Pancreas (tissue), 10 donors: ENCODE results near the gene GSN. TPM values are rescaled to one million over a fixed set of nuclear protein-coding genes. Genes with fewer than 3 reads are reported as not detected.

ENCODE experiments used
- ATAC-seq, 4 donors: fragments of 200-7000 bp; cut with Tn5 transposase; one replicate each; pipeline versions ENCODE4 v1.8.0 to v1.9.1; 2020; ENCODE audit warnings: mild to moderate bottlenecking in 4 of 4, moderate library complexity in 4 of 4
- DNase-seq, 6 donors: peaks; one replicate each; pipeline ENCODE4 v3.0.0-alpha.2; 2020
- FAIRE-seq: peaks from 2 replicates; lab custom pipeline; 2012; peaks lifted over from hg19 to GRCh38; lab: Jason Lieb, UNC
- H3K27ac ChIP-seq, 4 donors: fragments of 200-600 bp; sonication (generic); 1 replicate in 3 of 4; 2 replicates in 1 of 4; pipeline versions ENCODE4 v1.5.0 to v1.8.0; 2020
- H3K27me3 ChIP-seq, 4 donors: fragments of 200-600 bp; one replicate each; pipeline ENCODE4 v1.8.0; 2021
- H3K36me3 ChIP-seq, 3 donors: fragments of 200-600 bp; sonication (generic) in 1 of 3; one replicate each; pipeline versions ENCODE4 v1.5.0 to v1.8.0; 2020 to 2021
- H3K4me1 ChIP-seq, 3 donors: fragments of 200-600 bp; one replicate each; pipeline ENCODE4 v1.8.0; 2021
- H3K4me3 ChIP-seq, 4 donors: fragments of 200-600 bp; sonication (generic) in 2 of 4; one replicate each; pipeline versions ENCODE4 v1.5.0 to v1.8.0; 2020 to 2021
- H3K9me3 ChIP-seq, 4 donors: fragments of 200-600 bp; one replicate each; pipeline ENCODE4 v1.8.0; 2021
- CTCF ChIP-seq, 4 donors: fragments of 200-600 bp; sonication (generic) in 3 of 4; IDR thresholded peaks; one replicate each; pipeline versions ENCODE4 v1.5.0 to v1.8.0; 2021; ENCODE audit warnings: antibody characterized with exemption in 4 of 4
- WGBS, 2 donors: extraction: QIAGEN DNeasy Blood & Tissue Kit; methylation state at CpG; one replicate each; pipeline ENCODE4 v1.1.7; 2013; 5-methylcytosine and 5-hydroxymethylcytosine counted together
- intact Hi-C, 3 donors: fragments of 100-400 bp; cut with DNase I; formaldehyde crosslinking; loops; one replicate each; pipeline versions ENCODE4 v1.11.1 to v1.14.2; 2022
- polyA plus RNA-seq, 2 donors: library from polyadenylated mRNA; stranded (reverse); fragments of 200-250 nt; gene quantifications; one replicate each; pipeline ENCODE4 v1.2.3, GENCODE V29; 2013
- total RNA-seq, 6 donors: library from RNA; stranded (reverse); fragmentation: NEBNext Ultra II Directional in 4 of 6; extraction: Animal tissue kit (Norgen Biotek cat#: 25700) in 4 of 6; gene quantifications; one replicate each; pipeline versions ENCODE4 v1.2.1 to v1.2.4, GENCODE V29; 2021 to 2023
- donor health status: healthy with polysubstance abuse.
- donor health status: DM: no; HTN: no; CAD: no; lungs with moderate emphysema.
- donor health status: DM: no; HTN: no; CAD: no.
- donor health status: control.
- donor health status: control.
- donor health status: Bipolar disorder and iron deficiency.
- donor health status: DM: yes; HTN: yes; CAD: no.
- donor health status: DM: no; HTN: no; CAD: no.
- donor health status: DM: no; HTN: no; CAD: no.
- donor health status: DM: yes; HTN: yes; CAD: no.

GSN gene
- total RNA-seq (100 to 1,000 TPM in 3 of 6 donors, 10 to 100 TPM in 3; 44.0 to 190 (median 97.8) TPM), polyA plus RNA-seq (100 to 1,000 TPM; 154 to 193 TPM)

DNA sequence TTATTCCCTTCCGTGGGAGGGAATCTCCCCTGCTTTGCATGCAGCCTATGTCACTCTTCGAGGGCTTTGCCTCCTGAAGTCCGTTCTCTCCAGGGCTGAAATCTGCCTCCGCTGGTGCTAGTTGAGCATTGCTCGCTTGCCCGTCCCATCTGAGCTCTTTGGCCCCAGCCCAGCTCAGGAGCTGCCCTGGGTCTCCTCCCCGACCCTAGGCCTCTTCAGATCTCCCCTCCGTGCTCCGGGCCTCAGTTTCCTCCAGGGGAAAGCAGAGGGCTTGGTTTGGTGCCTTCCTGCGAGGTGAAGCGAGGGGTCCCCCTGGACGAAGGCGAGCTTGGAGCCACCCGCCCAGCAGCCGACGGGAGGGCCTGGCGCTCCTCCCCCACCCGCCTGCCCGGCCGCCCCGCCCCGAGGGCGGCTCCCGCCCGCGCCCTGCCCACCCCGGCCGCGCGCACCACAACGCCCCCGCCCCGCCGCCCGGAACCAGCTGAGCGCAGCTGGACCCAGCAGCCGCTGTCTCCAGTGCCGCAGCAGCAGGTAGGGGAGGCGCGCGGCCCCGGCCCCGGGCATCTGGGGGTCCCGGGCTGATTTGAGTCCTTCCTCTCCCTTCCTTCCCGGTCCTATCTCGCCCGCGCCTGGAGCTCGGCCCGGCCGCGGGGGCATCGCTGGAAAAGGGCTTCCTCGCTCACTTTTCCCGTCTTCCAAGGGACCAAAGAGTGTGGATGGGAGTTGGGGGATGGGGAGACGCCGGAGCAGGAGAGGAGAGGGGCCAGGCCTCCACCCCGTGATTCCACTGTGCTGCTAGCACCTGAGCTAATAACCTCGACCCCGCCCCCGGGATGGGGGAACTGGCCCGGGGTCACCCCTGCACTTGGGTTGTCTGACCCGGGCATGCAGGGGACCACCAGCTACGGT, at the start of gene GSN:
GSN (plus strand) TSS at position 474 of the 909 bp plus-strand sequence. CDS start 33,810 bp downstream, outside the sequence.
- Histone ChIP-seq H3K27me3 (no peaks in the 10 kb centered on the region), H3K36me3 (no peaks in the 10 kb centered on the region), H3K9me3 (no peaks in the 10 kb centered on the region), H3K27ac (peak within 1 kb of the TSS in 3 of 4 donors; percentile 22 to 80 (median 72)), H3K4me3 (peak within 1 kb of the TSS; percentile 47 to 94 (median 61)), H3K4me1 (peaks cover 0 to 7% (median 0%) of the 10 kb centered on the region in 3 donors)
- DNase-seq (peak; percentile 76 to 96 (median 86)), ATAC-seq (peak; percentile 91 to 97 (median 96)), FAIRE-seq (no peak)
- intact Hi-C loops: no loop called here
- 1% methylated on average over 52 to 64 of the region's 64 CpGs for WGBS, 2 donors
- no peak for TF ChIP-seq CTCF (IDR thresholded peaks at IDR 0.05)

DNA sequence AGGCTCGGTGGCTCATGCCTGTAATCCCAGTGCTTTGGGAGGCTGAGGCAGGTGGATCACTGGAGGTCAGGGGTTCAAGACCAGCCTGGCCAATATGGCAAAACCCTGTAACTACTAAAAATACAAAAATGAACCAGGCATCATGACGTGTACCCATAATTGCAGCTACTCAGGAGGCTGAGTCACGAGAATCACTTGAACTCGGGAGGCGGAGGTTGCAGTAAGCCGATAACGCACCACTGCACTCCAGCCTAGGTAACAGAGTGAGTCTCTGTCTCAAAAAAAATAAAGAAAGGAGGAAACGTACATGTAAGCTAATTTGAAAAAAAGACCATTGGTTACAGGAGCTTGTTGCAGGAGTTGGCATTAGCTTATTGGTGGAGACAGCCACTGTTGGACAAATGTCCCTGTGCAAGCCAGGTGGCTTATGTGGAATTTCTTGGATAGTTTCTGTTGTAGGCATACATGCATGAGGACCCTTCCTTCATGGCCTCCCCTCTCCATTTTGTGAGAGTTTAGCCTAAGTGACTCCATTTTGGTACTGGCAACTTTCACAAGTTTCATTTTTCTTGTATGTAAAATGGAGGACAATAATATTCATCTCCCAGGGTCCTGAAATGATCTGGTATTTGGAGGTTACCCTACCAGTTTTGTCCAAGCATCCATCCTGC, 49.5 kb upstream of the GSN start:
- no peaks in the 10 kb centered on the region for H3K4me1 ChIP-seq
- H3K27ac ChIP-seq: no peak overlapping the region
- H3K4me3 ChIP-seq: no peak overlapping the region
- H3K27me3 ChIP-seq: no peaks in the 10 kb centered on the region
- no peak for FAIRE-seq
- TF ChIP-seq CTCF (IDR thresholded peaks at IDR 0.05): no peak
- no peaks in the 10 kb centered on the region for H3K36me3 ChIP-seq
- no peaks in the 10 kb centered on the region for H3K9me3 ChIP-seq
- DNase-seq: no peak
- WGBS, 2 donors: 90 to 94% methylated on average over 8 of the region's 8 CpGs
- ATAC-seq: no peak
- intact Hi-C loops: loop anchor here in 2 of 3 donors (10.0 kb wide), 1 partner anchor 176 kb away; no protein-coding TSS in a partner anchor

GRCh38 chr9:121219530-121219929, 48.4 kb upstream of the GSN start:
- Histone ChIP-seq H3K9me3 (no peaks in the 10 kb centered on the region), H3K27ac (no peak overlapping the region), H3K4me1 (no peaks in the 10 kb centered on the region), H3K4me3 (no peak overlapping the region), H3K27me3 (no peaks in the 10 kb centered on the region), H3K36me3 (no peaks in the 10 kb centered on the region)
- no peak for DNase-seq
- intact Hi-C loops: loop anchor here in 2 of 3 donors (10.0 kb wide), 1 partner anchor 175 kb away; no protein-coding TSS in a partner anchor
- TF ChIP-seq CTCF (IDR thresholded peaks at IDR 0.05): no peak
- WGBS, 2 donors: 90 to 92% methylated on average over 3 of the region's 3 CpGs
- no peak for FAIRE-seq
- no peak for ATAC-seq

- TF ChIP-seq CTCF (IDR thresholded peaks at IDR 0.05): no peak
- 85% methylated on average over 13 of the region's 13 CpGs for WGBS, 2 donors
- ATAC-seq (peak in 1 of 4 donors; percentile 25), DNase-seq (no peak), FAIRE-seq (no peak)
- no peak overlapping the region for H3K27ac ChIP-seq
- H3K4me1 ChIP-seq: no peaks in the 10 kb centered on the region
- no peaks in the 10 kb centered on the region for H3K9me3 ChIP-seq
- no peaks in the 10 kb centered on the region for H3K27me3 ChIP-seq
- no peaks in the 10 kb centered on the region for H3K36me3 ChIP-seq
- no peak overlapping the region for H3K4me3 ChIP-seq
- intact Hi-C loops: no loop called here
These were observed 46.8 kb upstream of the GSN start for GRCh38 chr9:121220996-121221663.
